GM10248 (cell line): ENCODE measurements around the gene TMEM108.

Experiments
- CTCF ChIA-PET: fragments of 300-600 bp; sonication (Branson Sonifier 250); formaldehyde crosslinking; extraction: SDS; loops from one replicate; lab custom pipeline; 2021; ENCODE audit warnings: antibody characterized with exemption; lab: Yijun Ruan, JAX
- POLR2A ChIA-PET: fragments of 350-650 bp; sonication (Branson Sonifier 250); formaldehyde crosslinking; extraction: SDS; loops from one replicate; lab custom pipeline; 2020; ENCODE audit warnings: antibody characterized with exemption; lab: Yijun Ruan, JAX
- DNase-seq: peaks from one replicate; pipeline ENCODE4 v3.0.0; 2012; ENCODE audit errors: extremely low spot score
- CTCF ChIP-seq: IDR thresholded peaks from 2 replicates; pipeline ENCODE4 v1.5.1; 2012; ENCODE audit warnings: mild to moderate bottlenecking, low read depth; ENCODE audit errors: extremely low read depth, missing control alignments, control extremely low read depth

The TMEM108 gene

GRCh38 chr3:133037436-133037835 lies 755 bp upstream of the TMEM108 start:
- ChIA-PET POLR2A (no interaction called here), CTCF (no interaction called here)
- DNase-seq = no peak
- no peak for TF ChIP-seq CTCF

- CTCF ChIA-PET = no interaction called here
- DNase-seq = peak; percentile 17
- no peak for TF ChIP-seq CTCF
- POLR2A ChIA-PET = no interaction called here
Measured at GRCh38 chr3:133038731-133039375, 662 bp downstream of the TMEM108 start.

GRCh38 chr3:133040696-133041523 lies 2.7 kb downstream of the TMEM108 start:
- peak; percentile 68 for TF ChIP-seq CTCF
- peak; percentile 61 for DNase-seq
- ChIA-PET CTCF (interaction anchor here (0.8 to 3.6 kb wide), 26 partner anchors 9 to 845 kb away, joined by 3 to 33 read pairs (median 4); no protein-coding TSS in a partner anchor), POLR2A (no interaction called here)

GRCh38 chr3:133041524-133041829 lies 3.3 kb downstream of the TMEM108 start:
- ChIA-PET CTCF (interaction anchor here (0.8 to 3.6 kb wide), 24 partner anchors 9 to 845 kb away, joined by 3 to 33 read pairs (median 4); no protein-coding TSS in a partner anchor), POLR2A (no interaction called here)
- no peak for TF ChIP-seq CTCF
- DNase-seq = no peak

- ChIA-PET POLR2A (no interaction called here), CTCF (interaction anchor here (1.0 to 3.6 kb wide), 6 partner anchors 8 to 382 kb away, joined by 4 to 33 read pairs (median 13); no protein-coding TSS in a partner anchor)
- DNase-seq = no peak
- no peak for TF ChIP-seq CTCF
Measured at GRCh38 chr3:133042778-133043177, 4.6 kb downstream of the TMEM108 start.

GRCh38 chr3:133047980-133048379 lies 9.8 kb downstream of the TMEM108 start:
- no peak for TF ChIP-seq CTCF
- DNase-seq = no peak
- CTCF ChIA-PET = no interaction called here
- POLR2A ChIA-PET = no interaction called here
